Measurements from ENCODE around the gene COBLL1. TPM values are rescaled to one million over a fixed set of nuclear protein-coding genes. Genes with fewer than 3 reads are reported as not detected.

The COBLL1 gene
- total and polyA plus RNA-seq, 2 donors (not counting 1 experiment from before 2014, with no cell fraction given) = 10.1 to 11.9 TPM

DNA sequence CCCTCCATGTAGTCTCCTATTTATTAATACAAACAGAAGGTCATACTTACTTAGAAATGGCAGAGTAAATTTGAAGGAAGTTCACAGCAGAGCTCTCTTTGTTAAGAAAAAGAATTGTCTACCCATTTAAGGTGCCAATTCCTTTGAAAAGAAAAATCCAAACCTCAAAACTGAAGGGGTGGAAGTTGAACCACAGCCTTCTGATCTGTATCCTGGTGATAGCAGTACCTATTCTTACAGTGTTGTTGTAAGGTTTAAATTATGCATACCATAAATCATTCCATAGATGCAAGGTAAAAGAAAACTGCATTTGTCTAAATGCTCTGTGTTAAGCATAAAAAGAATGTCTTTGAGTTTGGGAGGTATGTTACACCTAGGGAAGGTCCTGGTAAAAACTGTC, 47.6 kb downstream of the COBLL1 start:
- Histone ChIP-seq H3K27ac (ENCODE audit: insufficient read depth, low read length) (no peak overlapping the region), H3K27me3 (ENCODE audit: control insufficient read depth, insufficient read depth, low read length) (no peaks in the 10 kb centered on the region), H3K9ac (ENCODE audit: insufficient read depth, low read length) (no peak overlapping the region), H4K20me1 (ENCODE audit: control insufficient read depth, extremely low read depth, insufficient read depth, low read length) (no peaks in the 10 kb centered on the region), H3K79me2 (ENCODE audit: control insufficient read depth, insufficient read depth, low read length) (no peaks in the 10 kb centered on the region), H3K4me2 (ENCODE audit: extremely low read depth, insufficient read depth, low read length) (no peak overlapping the region), H3K4me1 (ENCODE audit: control insufficient read depth, extremely low read depth, insufficient read depth, low read length) (peaks cover 5% of the 10 kb centered on the region), H2AFZ (ENCODE audit: low read length) (no peak overlapping the region), H3K9me3 (ENCODE audit: control insufficient read depth, insufficient read depth, low read depth, low read length) (no peaks in the 10 kb centered on the region), H3K4me3 (replicated peaks in 1 of 4; ENCODE audit: control extremely low read depth in 1 of 4, insufficient read depth in 1 of 4, low read depth in 3 of 4, low read length in 4 of 4) (no peak overlapping the region), H3K36me3 (ENCODE audit: control insufficient read depth, insufficient read depth, low read length) (no peaks in the 10 kb centered on the region)
- TF ChIP-seq, protein P1, sequence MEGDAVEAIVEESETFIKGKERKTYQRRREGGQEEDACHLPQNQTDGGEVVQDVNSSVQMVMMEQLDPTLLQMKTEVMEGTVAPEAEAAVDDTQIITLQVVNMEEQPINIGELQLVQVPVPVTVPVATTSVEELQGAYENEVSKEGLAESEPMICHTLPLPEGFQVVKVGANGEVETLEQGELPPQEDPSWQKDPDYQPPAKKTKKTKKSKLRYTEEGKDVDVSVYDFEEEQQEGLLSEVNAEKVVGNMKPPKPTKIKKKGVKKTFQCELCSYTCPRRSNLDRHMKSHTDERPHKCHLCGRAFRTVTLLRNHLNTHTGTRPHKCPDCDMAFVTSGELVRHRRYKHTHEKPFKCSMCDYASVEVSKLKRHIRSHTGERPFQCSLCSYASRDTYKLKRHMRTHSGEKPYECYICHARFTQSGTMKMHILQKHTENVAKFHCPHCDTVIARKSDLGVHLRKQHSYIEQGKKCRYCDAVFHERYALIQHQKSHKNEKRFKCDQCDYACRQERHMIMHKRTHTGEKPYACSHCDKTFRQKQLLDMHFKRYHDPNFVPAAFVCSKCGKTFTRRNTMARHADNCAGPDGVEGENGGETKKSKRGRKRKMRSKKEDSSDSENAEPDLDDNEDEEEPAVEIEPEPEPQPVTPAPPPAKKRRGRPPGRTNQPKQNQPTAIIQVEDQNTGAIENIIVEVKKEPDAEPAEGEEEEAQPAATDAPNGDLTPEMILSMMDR (conservative IDR thresholded peaks at IDR 0.05 in 1 of 2, IDR thresholded peaks at IDR 0.05 in 1 of 2; ENCODE audit: low read depth in 1 of 2, low read length in 2 of 2) = no peak
- no peak for TF ChIP-seq EZH2 (IDR thresholded peaks at IDR 0.05; ENCODE audit: low read length, missing control alignments)
- peak in 1 of 2 donors; percentile 20 for DNase-seq (ENCODE audit: low read depth in 2 of 2)

DNA sequence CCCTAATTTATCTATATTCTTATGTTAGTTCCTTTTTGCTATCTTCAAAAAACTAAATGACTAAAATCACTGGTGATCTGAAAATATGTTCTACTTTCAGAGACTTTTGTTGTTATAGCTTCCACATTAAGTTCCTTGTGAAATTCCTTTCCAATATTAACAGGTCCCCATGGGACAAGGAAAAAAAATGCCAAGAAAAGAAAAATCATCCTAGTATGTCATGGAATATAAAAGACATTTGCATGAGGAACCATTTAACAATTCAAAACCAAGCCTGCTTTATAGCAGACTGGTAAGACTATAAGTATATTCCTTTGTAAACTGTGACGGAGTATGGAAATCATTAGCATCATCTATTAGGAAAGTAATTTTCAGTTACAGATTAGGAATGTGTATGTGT, 48.1 kb downstream of the COBLL1 start:
- no peak overlapping the region for H3K4me2 ChIP-seq (ENCODE audit: extremely low read depth, insufficient read depth, low read length)

DNA sequence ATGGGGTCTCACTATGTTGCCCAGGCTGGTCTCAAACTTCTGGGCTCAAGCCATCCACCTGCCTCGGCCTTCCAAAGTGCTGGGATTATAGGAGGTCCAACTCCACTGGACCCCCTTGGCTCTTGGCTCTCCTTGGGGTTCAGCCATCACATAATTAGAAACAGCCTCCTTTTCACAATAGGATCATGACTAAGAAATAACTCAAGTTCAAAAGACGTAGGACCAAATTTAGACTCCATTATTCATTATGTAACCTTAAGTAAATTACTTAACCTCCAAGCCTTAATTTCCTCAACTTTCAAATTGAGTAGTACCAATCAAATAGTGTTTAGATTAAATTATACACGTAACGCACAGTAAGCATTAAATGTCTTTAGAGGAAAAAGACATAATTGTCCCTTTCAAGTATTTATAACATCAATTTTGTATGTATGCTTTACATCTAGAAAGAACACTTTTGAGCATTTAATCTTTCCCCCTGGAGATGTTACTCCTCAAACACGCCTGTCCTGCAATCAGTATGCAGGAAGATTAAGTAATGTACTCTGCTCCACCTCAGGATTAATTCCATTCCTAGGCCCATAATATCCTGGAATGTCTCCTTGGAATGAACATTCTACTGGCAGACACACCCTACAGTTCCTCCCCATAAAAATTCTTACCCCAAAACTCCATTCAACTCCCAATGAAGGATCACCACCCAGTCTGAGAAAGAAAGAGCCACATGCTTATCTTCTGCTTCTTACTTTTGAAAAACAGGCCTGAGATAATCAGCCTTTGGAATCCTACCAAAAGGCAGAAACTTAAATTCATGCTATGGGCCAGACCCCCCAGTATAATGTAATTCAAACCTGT, 49.1 kb downstream of the COBLL1 start:
- Histone ChIP-seq H4K20me1 (ENCODE audit: control insufficient read depth, extremely low read depth, insufficient read depth, low read length) (no peaks in the 10 kb centered on the region), H3K27ac (ENCODE audit: insufficient read depth, low read length) (no peak overlapping the region)

More for the DNA sequence above, 48.1 kb downstream of the COBLL1 start:
- H3K4me3 ChIP-seq (replicated peaks in 1 of 4; ENCODE audit: control extremely low read depth in 1 of 4, insufficient read depth in 1 of 4, low read depth in 3 of 4, low read length in 4 of 4) = no peak overlapping the region
- H3K9me3 ChIP-seq (ENCODE audit: control insufficient read depth, insufficient read depth, low read depth, low read length) = no peaks in the 10 kb centered on the region
- H3K4me1 ChIP-seq (ENCODE audit: control insufficient read depth, extremely low read depth, insufficient read depth, low read length) = peaks cover 5% of the 10 kb centered on the region
- no peaks in the 10 kb centered on the region for H3K27me3 ChIP-seq (ENCODE audit: control insufficient read depth, insufficient read depth, low read length)
- no peak for DNase-seq (ENCODE audit: low read depth in 2 of 2)
- no peaks in the 10 kb centered on the region for H4K20me1 ChIP-seq (ENCODE audit: control insufficient read depth, extremely low read depth, insufficient read depth, low read length)
- no peaks in the 10 kb centered on the region for H3K79me2 ChIP-seq (ENCODE audit: control insufficient read depth, insufficient read depth, low read length)
- no peak overlapping the region for H2AFZ ChIP-seq (ENCODE audit: low read length)
- no peaks in the 10 kb centered on the region for H3K36me3 ChIP-seq (ENCODE audit: control insufficient read depth, insufficient read depth, low read length)
- no peak for TF ChIP-seq EZH2 (IDR thresholded peaks at IDR 0.05; ENCODE audit: low read length, missing control alignments)
- TF ChIP-seq, protein P1 (conservative IDR thresholded peaks at IDR 0.05 in 1 of 2, IDR thresholded peaks at IDR 0.05 in 1 of 2; ENCODE audit: low read depth in 1 of 2, low read length in 2 of 2) = no peak
- no peak overlapping the region for H3K27ac ChIP-seq (ENCODE audit: insufficient read depth, low read length)
- no peak overlapping the region for H3K9ac ChIP-seq (ENCODE audit: insufficient read depth, low read length)

More for the DNA sequence above, 49.1 kb downstream of the COBLL1 start:
- TF ChIP-seq EZH2 (IDR thresholded peaks at IDR 0.05; ENCODE audit: low read length, missing control alignments) = no peak
- TF ChIP-seq, protein P1 (conservative IDR thresholded peaks at IDR 0.05 in 1 of 2, IDR thresholded peaks at IDR 0.05 in 1 of 2; ENCODE audit: low read depth in 1 of 2, low read length in 2 of 2) = no peak
- Histone ChIP-seq H3K4me2 (ENCODE audit: extremely low read depth, insufficient read depth, low read length) (no peak overlapping the region), H3K27me3 (ENCODE audit: control insufficient read depth, insufficient read depth, low read length) (no peaks in the 10 kb centered on the region), H3K79me2 (ENCODE audit: control insufficient read depth, insufficient read depth, low read length) (no peaks in the 10 kb centered on the region), H2AFZ (ENCODE audit: low read length) (no peak overlapping the region), H3K9me3 (ENCODE audit: control insufficient read depth, insufficient read depth, low read depth, low read length) (no peaks in the 10 kb centered on the region), H3K4me1 (ENCODE audit: control insufficient read depth, extremely low read depth, insufficient read depth, low read length) (peaks cover 5% of the 10 kb centered on the region), H3K36me3 (ENCODE audit: control insufficient read depth, insufficient read depth, low read length) (no peaks in the 10 kb centered on the region), H3K4me3 (replicated peaks in 1 of 4; ENCODE audit: control extremely low read depth in 1 of 4, insufficient read depth in 1 of 4, low read depth in 3 of 4, low read length in 4 of 4) (no peak overlapping the region), H3K9ac (ENCODE audit: insufficient read depth, low read length) (no peak overlapping the region)
- DNase-seq (ENCODE audit: low read depth in 2 of 2) = peak in 1 of 2 donors; percentile 44

All from fibroblast of lung (primary cell).